ENCODE measurements around the gene COPS7A.
A peak's percentile ranks its signal among the peaks of the same experiment; 100 is the strongest.

The COPS7A gene

DNA sequence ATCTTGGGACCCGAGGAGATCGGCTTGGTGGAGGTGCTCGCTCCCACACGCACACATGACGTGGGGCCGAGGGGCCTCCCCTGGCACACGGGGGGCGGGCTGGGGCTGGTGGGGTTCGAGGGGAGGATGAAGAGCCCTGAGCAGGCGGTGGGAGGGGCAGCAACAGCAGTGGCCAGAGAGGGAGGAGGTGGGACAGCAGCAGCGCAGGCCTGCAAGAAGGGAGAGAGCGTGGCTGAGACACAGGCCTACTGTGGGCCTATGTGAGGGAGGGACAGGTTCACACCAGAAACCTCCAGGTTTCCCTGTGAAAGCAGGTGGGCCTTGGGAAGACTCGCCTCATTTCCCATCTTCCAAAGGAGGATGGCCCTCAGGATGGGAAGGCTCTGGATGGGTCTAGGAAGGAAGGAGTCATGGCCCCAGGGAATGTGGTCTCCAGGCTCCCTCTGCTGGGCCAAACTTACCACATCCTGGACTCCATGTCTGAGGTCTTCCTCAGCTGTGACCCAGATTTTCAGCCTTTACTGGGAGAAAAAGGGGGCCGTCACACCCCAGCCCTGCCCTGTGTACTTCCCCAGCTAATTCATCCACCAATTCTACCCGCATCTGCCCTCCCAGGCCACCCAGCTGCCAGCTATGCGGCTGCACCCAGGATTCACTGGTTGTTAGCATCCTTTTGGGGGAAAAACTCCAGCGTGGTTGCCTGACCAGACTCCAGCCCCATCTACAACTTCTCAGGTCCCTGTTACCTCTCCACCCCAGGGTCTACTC lies 26.1 kb upstream of the COPS7A start:
- in situ Hi-C loops (cut with MboI; ENCODE audit: low pct_unique_long_range_greater_than_20kb, low sequenced_read_pairs, unreplicated experiment): no loop called here
- TF ChIP-seq, protein P1, sequence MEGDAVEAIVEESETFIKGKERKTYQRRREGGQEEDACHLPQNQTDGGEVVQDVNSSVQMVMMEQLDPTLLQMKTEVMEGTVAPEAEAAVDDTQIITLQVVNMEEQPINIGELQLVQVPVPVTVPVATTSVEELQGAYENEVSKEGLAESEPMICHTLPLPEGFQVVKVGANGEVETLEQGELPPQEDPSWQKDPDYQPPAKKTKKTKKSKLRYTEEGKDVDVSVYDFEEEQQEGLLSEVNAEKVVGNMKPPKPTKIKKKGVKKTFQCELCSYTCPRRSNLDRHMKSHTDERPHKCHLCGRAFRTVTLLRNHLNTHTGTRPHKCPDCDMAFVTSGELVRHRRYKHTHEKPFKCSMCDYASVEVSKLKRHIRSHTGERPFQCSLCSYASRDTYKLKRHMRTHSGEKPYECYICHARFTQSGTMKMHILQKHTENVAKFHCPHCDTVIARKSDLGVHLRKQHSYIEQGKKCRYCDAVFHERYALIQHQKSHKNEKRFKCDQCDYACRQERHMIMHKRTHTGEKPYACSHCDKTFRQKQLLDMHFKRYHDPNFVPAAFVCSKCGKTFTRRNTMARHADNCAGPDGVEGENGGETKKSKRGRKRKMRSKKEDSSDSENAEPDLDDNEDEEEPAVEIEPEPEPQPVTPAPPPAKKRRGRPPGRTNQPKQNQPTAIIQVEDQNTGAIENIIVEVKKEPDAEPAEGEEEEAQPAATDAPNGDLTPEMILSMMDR (IDR thresholded peaks at IDR 0.05; ENCODE audit: extremely low read depth, insufficient read depth, missing control alignments): peak; percentile 56
- DNase-seq (ENCODE audit: low spot score): peak; percentile 64

GRCh38 chr12:6698352-6699046 lies 25.3 kb upstream of the COPS7A start:
- TF ChIP-seq, protein P1 (IDR thresholded peaks at IDR 0.05; ENCODE audit: extremely low read depth, insufficient read depth, missing control alignments): no peak
- DNase-seq (ENCODE audit: low spot score): no peak
- in situ Hi-C loops (cut with MboI; ENCODE audit: low pct_unique_long_range_greater_than_20kb, low sequenced_read_pairs, unreplicated experiment): no loop called here

- TF ChIP-seq, protein P1 (IDR thresholded peaks at IDR 0.05; ENCODE audit: extremely low read depth, insufficient read depth, missing control alignments): no peak
- no peak for DNase-seq (ENCODE audit: low spot score)
- in situ Hi-C loops (cut with MboI; ENCODE audit: low pct_unique_long_range_greater_than_20kb, low sequenced_read_pairs, unreplicated experiment): no loop called here
These were observed 24.4 kb upstream of the COPS7A start for GRCh38 chr12:6699259-6699988.

DNA sequence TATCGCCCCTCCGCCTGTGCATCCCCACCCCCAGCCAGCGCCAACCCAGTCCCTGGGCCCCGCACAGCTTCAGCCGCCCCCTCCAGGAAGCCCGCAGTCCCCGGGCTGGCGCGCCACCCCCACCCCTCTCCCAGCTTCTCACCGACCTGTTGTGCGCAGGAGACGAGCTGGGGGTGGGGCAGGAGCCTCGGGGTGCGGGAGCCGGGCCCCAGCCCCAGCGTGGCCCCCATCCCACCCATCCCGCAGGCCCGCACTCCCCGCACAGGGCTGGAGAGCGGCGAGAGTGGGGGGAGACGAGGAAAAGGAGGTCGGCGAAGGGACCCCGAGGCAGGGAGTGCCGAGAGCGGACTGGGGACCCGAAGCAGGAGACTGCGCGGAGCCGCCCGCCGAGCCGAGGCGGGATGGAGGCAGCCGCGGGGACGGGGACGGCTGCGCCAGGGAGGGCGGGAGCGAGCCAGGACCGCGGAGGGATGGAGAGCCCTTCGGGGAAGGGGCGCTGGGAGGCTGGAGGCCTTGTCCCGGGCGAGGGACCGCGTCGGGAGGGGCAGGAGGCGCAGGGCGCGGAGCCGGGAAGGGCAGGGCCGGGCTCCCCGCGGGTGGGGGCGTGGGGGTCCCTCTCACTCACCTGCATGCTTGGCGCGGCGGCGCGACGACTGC lies 23.7 kb upstream of the COPS7A start:
- TF ChIP-seq, protein P1 (IDR thresholded peaks at IDR 0.05; ENCODE audit: extremely low read depth, insufficient read depth, missing control alignments): no peak
- in situ Hi-C loops (cut with MboI; ENCODE audit: low pct_unique_long_range_greater_than_20kb, low sequenced_read_pairs, unreplicated experiment): no loop called here
- DNase-seq (ENCODE audit: low spot score): peak; percentile 54

DNA sequence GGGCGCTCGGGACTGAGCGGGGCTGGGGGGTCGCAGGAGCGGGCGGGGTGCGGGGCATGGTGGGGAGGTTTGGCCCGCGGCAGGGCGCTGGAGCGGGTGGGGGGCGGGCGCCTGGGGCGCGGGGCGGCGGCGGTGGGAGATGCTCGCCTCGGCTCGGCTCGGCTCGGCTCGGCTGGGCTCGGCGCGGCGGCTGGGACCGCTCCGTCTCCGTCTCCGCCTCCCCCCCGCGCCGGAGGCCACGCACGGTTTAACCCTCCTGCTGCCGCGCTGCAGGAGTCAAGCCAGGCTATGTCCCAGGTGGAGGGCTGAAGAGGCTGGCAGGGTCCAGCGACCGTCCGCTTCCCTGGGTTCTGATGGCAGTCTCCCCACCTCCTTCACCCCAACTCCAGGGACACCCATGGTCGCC lies 23.2 kb upstream of the COPS7A start, which contains the start of gene PIANP:
Gene PIANP, minus strand, starts transcription at position 170 of the 406 bp plus-strand sequence. CDS start 2,754 bp downstream, outside the sequence.
- DNase-seq (ENCODE audit: low spot score): peak; percentile 58
- TF ChIP-seq, protein P1 (IDR thresholded peaks at IDR 0.05; ENCODE audit: extremely low read depth, insufficient read depth, missing control alignments): no peak
- in situ Hi-C loops (cut with MboI; ENCODE audit: low pct_unique_long_range_greater_than_20kb, low sequenced_read_pairs, unreplicated experiment): no loop called here
